ENCODE results near the gene CLPTM1L. TPM values are rescaled to one million over a fixed set of nuclear protein-coding genes. Genes with fewer than 3 reads are reported as not detected.
A peak's percentile ranks its signal among the peaks of the same experiment; 100 is the strongest.

CLPTM1L gene
- total and polyA plus RNA-seq, 2 donors (not counting 1 experiment from before 2014, with no cell fraction given): 78.4 to 99.9 TPM

DNA sequence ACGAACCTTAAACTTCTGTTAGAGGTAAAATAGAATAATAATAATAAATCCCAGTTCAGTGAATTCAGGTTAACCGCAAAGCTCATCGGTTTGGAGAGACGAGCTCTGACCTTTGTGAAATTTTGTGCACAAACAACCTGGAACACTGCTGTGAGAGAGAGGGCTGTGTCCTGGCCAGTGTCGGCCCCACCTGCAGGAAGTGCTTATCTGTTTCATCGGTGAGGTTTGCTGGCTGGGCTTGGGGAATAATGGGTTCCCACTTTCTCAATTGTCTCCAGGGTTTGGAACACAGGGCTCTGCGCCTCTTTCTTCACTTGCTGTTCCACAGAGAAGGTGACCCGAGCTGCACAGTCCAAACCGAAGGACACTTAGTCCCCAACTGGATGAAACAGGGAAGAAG, 19.3 kb upstream of the CLPTM1L start:
- intact Hi-C loops (cut with micrococcal nuclease): no loop called here
- Histone ChIP-seq H2AFZ (ENCODE audit: insufficient read depth, low read depth, low read length, poor library complexity, severe bottlenecking) (no peak overlapping the region), H4K20me1 (ENCODE audit: control insufficient read depth, insufficient read depth, low read length, poor library complexity, severe bottlenecking) (no peaks in the 10 kb centered on the region), H3K4me1 (ENCODE audit: control insufficient read depth in 2 of 2, insufficient read depth in 2 of 2, low read length in 2 of 2) (peaks cover 28 to 42% of the 10 kb centered on the region in 2 donors), H3K79me2 (ENCODE audit: control insufficient read depth, insufficient read depth, low read length) (no peaks in the 10 kb centered on the region), H3K27me3 (replicated peaks in 1 of 4; ENCODE audit: control extremely low read depth in 1 of 4, control insufficient read depth in 3 of 4, insufficient read depth in 4 of 4, low read length in 3 of 4) (peaks cover 0 to 22% (median 7%) of the 10 kb centered on the region in 4 experiments), H3K27ac (ENCODE audit: low read length in 2 of 2) (no peak overlapping the region), H3K9ac (ENCODE audit: low read length) (no peak overlapping the region), H3K4me2 (replicated peaks; ENCODE audit: low read depth, low read length, poor library complexity, severe bottlenecking) (no peak overlapping the region), H3K9me3 (ENCODE audit: control extremely low read depth in 1 of 3, control insufficient read depth in 2 of 3, insufficient read depth in 1 of 3, low read length in 2 of 3) (peaks cover 0 to 2% (median 0%) of the 10 kb centered on the region in 3 donors), H3K36me3 (replicated peaks in 1 of 2; ENCODE audit: control extremely low read depth in 1 of 2, control insufficient read depth in 1 of 2, extremely low read depth in 1 of 2, insufficient read depth in 2 of 2, low read length in 1 of 2) (no peaks in the 10 kb centered on the region), H3K4me3 (ENCODE audit: control extremely low read depth in 1 of 5, extremely low read depth in 1 of 5, insufficient read depth in 1 of 5, low read depth in 2 of 5, low read length in 4 of 5) (no peak overlapping the region)
- H3K27me3 Mint-ChIP-seq: peaks cover 14% of the 10 kb centered on the region
- peaks cover 36% of the 10 kb centered on the region for H3K4me1 Mint-ChIP-seq
- CTCF ChIA-PET: interaction anchor here (1.5 kb wide), 1 partner anchor 16 kb away, joined by 4 read pairs; no protein-coding TSS in a partner anchor
- TF ChIP-seq EZH2 (IDR thresholded peaks at IDR 0.05; ENCODE audit: borderline replicate concordance, insufficient read depth, low read depth, low read length, poor library complexity, severe bottlenecking): no peak
- TF ChIP-seq, protein P1, sequence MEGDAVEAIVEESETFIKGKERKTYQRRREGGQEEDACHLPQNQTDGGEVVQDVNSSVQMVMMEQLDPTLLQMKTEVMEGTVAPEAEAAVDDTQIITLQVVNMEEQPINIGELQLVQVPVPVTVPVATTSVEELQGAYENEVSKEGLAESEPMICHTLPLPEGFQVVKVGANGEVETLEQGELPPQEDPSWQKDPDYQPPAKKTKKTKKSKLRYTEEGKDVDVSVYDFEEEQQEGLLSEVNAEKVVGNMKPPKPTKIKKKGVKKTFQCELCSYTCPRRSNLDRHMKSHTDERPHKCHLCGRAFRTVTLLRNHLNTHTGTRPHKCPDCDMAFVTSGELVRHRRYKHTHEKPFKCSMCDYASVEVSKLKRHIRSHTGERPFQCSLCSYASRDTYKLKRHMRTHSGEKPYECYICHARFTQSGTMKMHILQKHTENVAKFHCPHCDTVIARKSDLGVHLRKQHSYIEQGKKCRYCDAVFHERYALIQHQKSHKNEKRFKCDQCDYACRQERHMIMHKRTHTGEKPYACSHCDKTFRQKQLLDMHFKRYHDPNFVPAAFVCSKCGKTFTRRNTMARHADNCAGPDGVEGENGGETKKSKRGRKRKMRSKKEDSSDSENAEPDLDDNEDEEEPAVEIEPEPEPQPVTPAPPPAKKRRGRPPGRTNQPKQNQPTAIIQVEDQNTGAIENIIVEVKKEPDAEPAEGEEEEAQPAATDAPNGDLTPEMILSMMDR (IDR thresholded peaks at IDR 0.05): no peak
- H3K4me3 Mint-ChIP-seq: peak overlapping the region; percentile 7
- H3K9me3 Mint-ChIP-seq (ENCODE audit: insufficient read depth): no peaks in the 10 kb centered on the region
- WGBS (ENCODE audit: insufficient coverage): 80% methylated on average over 7 of the region's 9 CpGs
- H3K27ac Mint-ChIP-seq: peak overlapping the region; percentile 41
- ATAC-seq (ENCODE audit: low read depth) (no peak), DNase-seq (no peak)
- POLR2A ChIA-PET: no interaction called here

DNA sequence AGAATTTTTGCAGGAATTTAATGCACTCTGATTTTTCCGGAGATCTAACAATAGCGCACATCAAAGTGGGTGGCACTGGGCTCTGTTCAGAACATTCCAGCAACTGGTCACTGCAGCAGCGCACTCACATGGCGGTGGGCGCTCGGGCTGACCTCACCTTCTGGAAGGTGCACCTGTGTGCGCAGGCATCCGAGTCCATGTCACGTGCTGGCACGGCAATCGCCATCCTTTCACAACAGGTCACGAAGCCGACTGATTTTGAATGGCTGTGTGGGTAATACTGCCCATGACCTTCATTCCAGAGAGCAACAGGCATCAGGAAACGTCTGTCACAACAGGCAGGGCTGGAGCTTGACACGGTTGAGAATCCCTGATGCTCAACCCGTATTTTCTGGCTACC, 18.7 kb upstream of the CLPTM1L start:
- Histone ChIP-seq H3K4me1 (ENCODE audit: control insufficient read depth in 2 of 2, insufficient read depth in 2 of 2, low read length in 2 of 2) (peaks cover 28 to 42% of the 10 kb centered on the region in 2 donors), H4K20me1 (ENCODE audit: control insufficient read depth, insufficient read depth, low read length, poor library complexity, severe bottlenecking) (no peaks in the 10 kb centered on the region), H3K9ac (ENCODE audit: low read length) (no peak overlapping the region), H3K27ac (ENCODE audit: low read length in 2 of 2) (no peak overlapping the region), H3K27me3 (replicated peaks in 1 of 4; ENCODE audit: control extremely low read depth in 1 of 4, control insufficient read depth in 3 of 4, insufficient read depth in 4 of 4, low read length in 3 of 4) (peaks cover 0 to 25% (median 7%) of the 10 kb centered on the region in 4 experiments), H3K36me3 (replicated peaks in 1 of 2; ENCODE audit: control extremely low read depth in 1 of 2, control insufficient read depth in 1 of 2, extremely low read depth in 1 of 2, insufficient read depth in 2 of 2, low read length in 1 of 2) (no peaks in the 10 kb centered on the region), H2AFZ (ENCODE audit: insufficient read depth, low read depth, low read length, poor library complexity, severe bottlenecking) (no peak overlapping the region), H3K9me3 (ENCODE audit: control extremely low read depth in 1 of 3, control insufficient read depth in 2 of 3, insufficient read depth in 1 of 3, low read length in 2 of 3) (peaks cover 0 to 5% (median 0%) of the 10 kb centered on the region in 3 donors), H3K4me2 (replicated peaks; ENCODE audit: low read depth, low read length, poor library complexity, severe bottlenecking) (no peak overlapping the region), H3K4me3 (ENCODE audit: control extremely low read depth in 1 of 5, extremely low read depth in 1 of 5, insufficient read depth in 1 of 5, low read depth in 2 of 5, low read length in 4 of 5) (no peak overlapping the region), H3K79me2 (ENCODE audit: control insufficient read depth, insufficient read depth, low read length) (no peaks in the 10 kb centered on the region)
- no peak for ATAC-seq (ENCODE audit: low read depth)
- POLR2A ChIA-PET: no interaction called here
- WGBS (ENCODE audit: insufficient coverage): 91% methylated on average over 14 of the region's 16 CpGs
- TF ChIP-seq, protein P1 (IDR thresholded peaks at IDR 0.05): no peak
- no peak for TF ChIP-seq EZH2 (IDR thresholded peaks at IDR 0.05; ENCODE audit: borderline replicate concordance, insufficient read depth, low read depth, low read length, poor library complexity, severe bottlenecking)
- Mint-ChIP-seq H3K4me3 (no peak overlapping the region), H3K27me3 (peaks cover 14% of the 10 kb centered on the region), H3K4me1 (peaks cover 36% of the 10 kb centered on the region), H3K9me3 (ENCODE audit: insufficient read depth) (no peaks in the 10 kb centered on the region), H3K27ac (no peak overlapping the region)
- intact Hi-C loops (cut with micrococcal nuclease): no loop called here
- CTCF ChIA-PET: interaction anchor here (1.5 kb wide), 1 partner anchor 17 kb away, joined by 4 read pairs; no protein-coding TSS in a partner anchor
- DNase-seq: no peak
